HG02973 (cell line): ENCODE results near the gene SEMA6A.

Source experiments
- ATAC-seq: cut with Tn5 transposase; IDR thresholded peaks from one replicate; pipeline ENCODE4 v1.9.1; 2021; ENCODE audit warnings: moderate library complexity; ENCODE audit not compliant: unreplicated experiment

SEMA6A gene, protein sequence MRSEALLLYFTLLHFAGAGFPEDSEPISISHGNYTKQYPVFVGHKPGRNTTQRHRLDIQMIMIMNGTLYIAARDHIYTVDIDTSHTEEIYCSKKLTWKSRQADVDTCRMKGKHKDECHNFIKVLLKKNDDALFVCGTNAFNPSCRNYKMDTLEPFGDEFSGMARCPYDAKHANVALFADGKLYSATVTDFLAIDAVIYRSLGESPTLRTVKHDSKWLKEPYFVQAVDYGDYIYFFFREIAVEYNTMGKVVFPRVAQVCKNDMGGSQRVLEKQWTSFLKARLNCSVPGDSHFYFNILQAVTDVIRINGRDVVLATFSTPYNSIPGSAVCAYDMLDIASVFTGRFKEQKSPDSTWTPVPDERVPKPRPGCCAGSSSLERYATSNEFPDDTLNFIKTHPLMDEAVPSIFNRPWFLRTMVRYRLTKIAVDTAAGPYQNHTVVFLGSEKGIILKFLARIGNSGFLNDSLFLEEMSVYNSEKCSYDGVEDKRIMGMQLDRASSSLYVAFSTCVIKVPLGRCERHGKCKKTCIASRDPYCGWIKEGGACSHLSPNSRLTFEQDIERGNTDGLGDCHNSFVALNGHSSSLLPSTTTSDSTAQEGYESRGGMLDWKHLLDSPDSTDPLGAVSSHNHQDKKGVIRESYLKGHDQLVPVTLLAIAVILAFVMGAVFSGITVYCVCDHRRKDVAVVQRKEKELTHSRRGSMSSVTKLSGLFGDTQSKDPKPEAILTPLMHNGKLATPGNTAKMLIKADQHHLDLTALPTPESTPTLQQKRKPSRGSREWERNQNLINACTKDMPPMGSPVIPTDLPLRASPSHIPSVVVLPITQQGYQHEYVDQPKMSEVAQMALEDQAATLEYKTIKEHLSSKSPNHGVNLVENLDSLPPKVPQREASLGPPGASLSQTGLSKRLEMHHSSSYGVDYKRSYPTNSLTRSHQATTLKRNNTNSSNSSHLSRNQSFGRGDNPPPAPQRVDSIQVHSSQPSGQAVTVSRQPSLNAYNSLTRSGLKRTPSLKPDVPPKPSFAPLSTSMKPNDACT

DNA sequence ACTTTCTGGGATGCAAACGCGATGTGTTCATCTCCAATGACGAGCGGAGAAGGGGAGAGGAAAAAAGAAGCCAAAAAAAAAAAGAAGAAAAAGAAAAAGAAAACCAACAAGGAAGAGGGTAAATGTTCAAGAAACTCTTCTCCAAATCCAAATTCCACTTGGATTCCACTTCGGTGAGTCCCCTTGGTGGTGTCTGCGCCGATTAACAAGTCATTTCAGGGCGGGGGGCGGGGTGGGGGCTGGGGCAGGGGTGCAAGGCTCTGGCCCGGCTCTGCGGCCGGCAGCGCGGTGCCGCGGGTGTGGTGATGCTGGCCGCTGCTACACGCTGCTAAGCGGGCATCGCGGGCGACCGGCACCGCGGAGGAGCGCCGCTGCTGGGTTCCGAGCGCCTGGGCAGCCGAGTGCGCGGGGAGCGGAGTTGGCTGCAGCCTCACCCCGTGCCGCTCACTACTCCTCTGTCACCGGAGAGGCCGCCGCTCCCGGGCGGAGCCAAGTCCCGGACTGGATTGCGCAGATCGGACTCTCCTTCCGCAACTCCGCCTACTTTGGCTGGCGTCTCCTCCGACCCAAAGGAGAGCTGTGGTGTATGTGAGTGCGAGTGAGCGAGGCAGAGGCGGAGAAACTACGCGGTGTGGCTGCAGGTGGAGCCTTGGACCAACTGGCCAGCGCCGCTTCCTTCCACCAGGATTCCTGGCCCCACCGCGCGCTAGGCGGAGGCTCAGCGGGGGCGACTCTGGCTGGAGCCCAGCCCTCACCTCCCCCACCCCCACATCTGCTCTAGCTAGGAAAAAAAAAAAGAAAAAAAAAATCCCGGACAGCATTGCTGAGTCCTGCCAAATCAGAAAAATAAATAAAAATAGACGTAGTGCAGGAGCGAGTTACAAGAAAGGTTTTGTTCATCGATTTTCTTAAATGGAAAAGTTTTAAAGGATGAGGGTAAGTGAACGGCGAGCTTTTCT is at the start of gene SEMA6A:
Gene SEMA6A, minus strand, starts transcription at position 457 of the 959 bp plus-strand sequence. CDS start 69,879 bp downstream, outside the sequence.
- ATAC-seq: peak; percentile 62

DNA sequence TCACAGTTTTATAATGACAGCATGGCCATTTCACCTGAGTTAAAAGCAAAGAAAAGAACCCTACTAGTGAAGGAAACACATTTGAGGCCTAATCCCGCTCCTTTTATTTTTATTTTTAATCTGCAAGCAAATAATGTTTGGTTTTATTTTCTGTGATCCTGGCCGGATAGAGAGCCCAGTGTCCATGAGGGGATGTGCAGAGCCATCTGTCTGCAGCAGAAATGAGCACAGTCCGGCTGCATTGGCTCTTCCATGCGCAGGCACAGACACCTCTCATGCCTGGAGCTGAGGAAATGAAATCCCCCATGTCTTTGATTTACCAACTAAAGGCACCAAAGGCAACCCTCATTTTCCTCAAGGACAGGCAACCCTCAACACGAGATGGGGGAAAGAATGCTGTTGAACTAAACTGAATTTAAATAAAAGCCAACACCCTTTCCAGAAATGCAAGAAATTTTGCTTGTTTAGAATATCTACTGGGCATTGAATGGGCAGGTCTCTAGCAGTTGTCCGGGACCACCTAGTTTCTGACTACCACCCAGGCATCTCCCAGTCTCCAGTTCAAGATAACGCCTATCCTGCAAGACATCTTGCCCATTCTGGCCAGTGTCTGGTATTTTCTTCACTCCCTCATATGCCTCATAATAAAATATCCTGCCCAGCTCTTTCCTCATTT is 47.9 kb upstream of the SEMA6A start:
- ATAC-seq: no peak

DNA sequence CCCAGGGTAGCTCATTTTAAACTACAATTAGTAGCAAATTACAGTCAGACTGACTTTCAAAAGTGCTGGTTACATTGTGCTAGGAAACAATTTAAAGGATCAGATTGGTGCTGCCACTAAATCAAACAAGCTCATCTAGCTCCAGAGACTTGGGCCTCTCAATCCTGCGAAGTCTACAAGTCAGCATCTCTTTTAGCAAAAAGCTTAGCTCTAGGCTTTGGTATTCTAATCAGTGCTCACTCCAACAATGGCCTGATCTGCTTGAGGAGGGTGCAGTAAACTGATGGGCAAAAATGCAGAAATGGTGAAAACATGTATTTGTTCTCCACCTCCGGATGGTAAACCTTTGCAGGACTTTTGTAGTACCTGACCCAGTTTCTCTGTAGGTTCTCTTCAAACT is 47.0 kb upstream of the SEMA6A start:
- no peak for ATAC-seq

DNA sequence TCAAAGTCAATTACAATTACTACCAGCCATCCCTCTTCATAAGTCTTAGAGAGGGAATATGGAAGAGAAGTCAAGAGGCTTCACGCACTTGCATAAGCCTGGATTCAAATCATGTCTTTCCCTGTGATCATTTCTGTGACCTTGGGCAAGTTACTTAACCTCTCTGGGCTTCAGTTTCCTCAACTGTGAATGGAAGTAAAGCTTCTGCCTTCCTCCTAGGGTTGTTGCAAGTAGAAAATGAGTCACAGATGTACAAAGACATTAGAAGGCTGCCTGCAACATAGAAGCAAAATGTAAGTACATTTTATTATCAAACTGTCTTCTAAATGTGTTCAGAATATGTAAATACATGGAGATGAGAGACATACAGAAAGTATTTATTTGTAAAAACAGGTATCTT is 42.3 kb upstream of the SEMA6A start:
- no peak for ATAC-seq

DNA sequence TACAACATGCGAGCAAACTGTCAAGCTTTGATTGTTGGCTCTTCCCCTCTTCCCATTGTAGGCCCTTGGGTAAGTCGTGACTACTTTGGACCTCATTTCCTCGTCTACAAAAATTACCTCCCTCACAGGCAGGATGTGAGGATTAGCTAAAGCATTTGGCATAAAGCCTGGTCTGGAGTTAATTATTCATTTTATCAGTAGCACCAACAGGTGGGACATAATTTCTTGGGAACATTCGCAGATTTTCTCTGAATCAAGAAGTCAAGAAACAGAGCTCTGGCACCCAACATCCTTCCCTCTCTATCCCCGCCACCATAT is 39.9 kb upstream of the SEMA6A start:
- ATAC-seq: no peak

DNA sequence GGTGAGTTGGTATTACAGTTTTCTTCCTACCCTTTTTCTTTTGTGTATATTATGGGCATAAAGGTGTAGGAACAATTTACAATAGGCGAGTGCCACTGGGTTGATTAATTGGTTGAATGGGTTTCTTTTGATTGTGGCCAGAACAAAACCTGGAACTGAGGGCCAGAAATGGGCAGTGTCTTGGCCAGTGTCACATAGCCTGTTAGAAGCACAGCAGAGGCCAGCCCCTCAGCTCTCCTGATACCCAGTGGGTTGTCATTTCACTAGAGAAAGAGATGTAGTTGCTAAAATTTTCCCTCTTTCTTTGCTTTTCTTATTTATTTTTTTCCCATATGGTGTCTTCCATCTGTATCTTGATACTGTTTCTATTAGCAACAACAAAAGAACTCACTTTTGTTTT is 38.8 kb upstream of the SEMA6A start:
- ATAC-seq: no peak

DNA sequence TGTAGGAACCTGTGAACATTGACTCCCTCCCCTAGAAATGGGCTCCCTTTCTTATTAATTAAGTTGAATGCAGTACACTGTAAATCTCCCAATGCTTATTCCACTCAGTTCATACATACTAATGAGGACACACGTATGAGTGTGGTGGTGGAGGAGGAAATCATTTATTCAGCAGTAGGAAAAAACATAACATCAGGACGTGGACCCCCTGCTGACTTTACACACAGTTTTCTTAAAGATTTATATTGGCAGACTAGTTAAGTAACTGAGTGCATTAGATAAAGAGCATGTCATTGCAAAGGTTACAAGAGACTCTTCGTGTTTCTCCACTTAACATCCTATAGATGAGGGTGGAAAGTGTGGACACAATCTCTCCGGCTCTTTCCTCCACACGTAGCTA is 37.8 kb upstream of the SEMA6A start:
- no peak for ATAC-seq

DNA sequence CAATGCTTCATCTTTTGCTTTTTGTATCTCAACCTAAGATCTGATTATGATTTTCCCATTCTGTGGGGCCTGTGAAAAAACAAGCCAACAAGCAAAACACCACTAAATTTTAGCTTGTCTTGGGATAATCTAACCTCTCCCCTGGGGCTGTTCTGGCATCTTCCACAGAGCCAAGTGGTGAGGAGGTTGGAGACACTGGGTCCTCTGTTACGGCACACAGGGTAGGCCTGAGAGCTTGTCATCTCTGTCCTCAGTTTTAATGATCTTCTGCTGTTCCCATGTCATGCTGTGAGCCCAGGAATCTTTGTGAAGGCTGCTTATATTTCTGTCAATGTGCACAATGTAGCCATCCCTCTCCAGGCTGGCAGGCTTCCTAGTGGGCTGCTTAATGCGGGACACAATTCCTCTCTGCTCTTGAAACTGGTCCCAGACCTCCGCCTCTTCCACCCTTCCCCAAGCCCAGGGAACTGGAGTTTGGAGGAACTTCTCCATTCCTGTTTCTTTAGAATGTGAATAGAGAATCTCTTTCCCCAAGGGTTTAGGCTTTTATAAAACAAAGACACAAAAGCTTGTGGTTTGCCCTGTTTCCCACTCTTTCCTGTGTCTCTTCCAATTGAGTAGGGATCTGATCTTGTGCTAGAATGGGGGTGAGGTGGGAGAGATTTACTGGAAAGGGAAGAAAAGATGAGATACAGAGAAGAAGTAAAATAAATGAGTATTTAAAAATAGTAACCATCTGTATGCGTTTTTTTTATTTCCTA is 30.9 kb upstream of the SEMA6A start:
- no peak for ATAC-seq

DNA sequence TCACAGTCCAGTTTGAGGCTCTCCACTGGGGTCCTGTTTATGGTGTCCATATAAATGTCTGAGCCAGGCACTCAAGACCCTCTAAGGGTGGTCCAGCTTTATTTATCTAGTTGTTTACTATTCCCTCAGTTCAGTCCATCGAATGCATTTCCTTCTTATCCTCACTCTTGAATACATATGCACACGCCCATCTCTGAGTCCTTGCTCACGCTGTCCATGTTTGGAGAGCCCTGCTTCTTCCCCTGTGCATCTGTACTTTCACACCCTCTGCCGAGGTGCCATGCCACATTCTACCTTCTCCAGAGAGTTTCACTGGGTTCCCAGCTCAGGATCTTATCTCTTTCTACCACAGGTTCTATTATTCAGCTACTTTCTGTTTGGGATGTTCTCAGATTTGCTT is 30.2 kb upstream of the SEMA6A start:
- no peak for ATAC-seq

DNA sequence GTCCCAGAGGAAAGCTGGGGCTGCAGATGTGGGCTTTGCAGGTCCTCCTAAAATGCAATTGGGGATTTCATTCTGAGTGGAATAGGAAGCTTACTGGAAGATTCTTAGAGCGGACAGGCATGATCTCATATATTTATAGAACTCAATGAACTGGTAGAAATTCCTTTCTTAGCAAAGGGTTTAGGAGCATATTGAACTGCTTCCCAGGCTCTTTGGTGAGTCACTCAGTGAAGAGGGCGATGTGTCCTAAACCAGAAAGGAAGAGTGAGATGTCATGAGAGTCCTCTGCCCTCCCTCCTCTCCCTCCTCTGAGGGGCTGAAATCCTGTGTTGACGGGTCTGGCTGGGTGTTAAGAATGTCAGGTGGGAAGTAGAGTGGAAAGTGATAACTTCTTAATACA is 26.3 kb upstream of the SEMA6A start:
- ATAC-seq: no peak

DNA sequence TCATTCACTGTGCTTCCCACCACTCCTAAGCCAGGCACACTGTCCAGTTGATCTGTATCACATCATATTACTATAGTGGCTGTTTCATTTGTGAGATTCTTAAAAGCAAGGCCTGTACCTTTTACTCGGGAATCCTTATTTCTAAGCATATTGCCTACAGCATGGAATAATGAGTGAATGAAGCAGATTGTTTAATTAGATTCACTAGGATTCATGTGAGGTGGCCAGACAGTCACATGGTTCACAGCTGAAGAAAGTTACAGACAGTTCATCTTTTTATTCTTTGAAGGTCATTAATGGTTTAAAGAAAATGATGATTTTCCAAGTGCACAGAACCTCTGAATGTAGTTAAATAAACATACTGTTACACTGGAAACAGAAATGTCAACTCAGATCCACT is 24.3 kb upstream of the SEMA6A start:
- ATAC-seq: no peak

DNA sequence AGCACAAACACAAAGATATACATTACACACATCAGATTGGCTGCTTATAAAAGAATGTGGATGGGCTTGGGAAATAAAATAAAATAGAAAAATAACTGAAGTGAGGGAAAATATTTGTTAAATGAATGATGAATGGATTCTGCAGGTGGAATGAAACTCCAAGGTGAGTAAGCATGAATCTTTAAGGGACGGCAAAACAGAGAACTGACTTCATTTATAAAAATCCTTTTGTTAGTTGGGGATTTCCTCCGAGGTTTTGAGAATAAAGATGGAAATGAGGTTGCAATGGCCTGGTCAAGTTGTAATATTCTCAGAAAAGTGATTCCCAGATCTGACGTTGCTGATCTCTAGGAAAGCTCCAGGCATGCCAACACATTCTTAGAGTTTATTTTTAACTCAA is 20.9 kb upstream of the SEMA6A start:
- no peak for ATAC-seq

DNA sequence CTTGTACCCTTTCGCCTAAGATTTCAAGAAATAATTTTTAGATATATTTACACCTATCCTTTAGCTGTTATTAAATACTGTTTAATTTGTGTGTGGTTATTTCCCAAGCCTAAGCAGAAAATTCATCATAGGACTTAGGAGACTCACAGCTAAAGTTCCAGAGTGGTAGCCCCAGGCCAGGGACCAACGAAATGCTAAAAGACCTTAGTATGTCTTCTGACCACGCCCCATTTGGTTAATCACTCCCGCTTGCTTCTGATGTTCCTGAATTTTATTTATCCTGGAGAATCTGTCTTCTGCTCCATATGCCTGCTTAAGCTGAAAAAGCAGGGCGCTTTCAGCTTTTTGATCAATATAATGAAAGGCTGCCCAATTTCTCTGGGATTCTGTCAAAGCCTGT is 18.7 kb upstream of the SEMA6A start:
- ATAC-seq: no peak

DNA sequence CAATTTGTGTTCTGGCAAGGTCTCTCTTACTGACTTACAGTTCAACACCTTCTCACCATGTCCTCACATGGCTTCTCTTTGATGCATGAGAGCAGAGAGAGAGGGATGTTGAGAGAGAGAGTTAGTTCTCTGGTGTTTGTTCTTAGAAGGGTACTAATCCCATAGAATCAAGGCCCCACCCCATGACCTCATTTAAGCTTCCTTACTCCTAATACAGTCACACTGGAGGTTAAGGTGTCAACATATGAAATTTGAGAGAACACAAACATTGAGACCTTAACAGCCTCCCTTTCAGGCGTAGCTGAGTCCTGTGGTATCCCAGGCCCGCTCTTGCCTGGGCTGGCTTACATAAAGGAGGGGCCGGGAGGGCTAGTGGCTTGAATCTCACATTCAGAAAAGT is 10.6 kb upstream of the SEMA6A start:
- no peak for ATAC-seq

DNA sequence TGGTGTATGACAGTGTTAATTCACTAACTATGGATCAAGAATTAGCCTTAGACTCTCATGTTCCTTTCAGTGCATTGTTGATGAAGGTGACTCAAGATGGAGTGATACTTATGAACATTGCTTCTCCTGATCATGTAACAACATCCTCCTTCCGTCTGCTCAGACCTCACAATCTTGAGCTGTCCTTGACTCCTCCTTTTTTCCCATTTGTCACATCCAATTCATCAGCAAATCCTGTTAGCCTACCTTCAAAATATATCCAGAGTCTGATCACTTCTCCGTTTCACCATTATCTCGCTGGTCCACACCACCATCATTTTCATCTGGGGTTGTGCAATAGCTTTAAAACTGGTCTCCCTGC is 9.2 kb upstream of the SEMA6A start:
- no peak for ATAC-seq

DNA sequence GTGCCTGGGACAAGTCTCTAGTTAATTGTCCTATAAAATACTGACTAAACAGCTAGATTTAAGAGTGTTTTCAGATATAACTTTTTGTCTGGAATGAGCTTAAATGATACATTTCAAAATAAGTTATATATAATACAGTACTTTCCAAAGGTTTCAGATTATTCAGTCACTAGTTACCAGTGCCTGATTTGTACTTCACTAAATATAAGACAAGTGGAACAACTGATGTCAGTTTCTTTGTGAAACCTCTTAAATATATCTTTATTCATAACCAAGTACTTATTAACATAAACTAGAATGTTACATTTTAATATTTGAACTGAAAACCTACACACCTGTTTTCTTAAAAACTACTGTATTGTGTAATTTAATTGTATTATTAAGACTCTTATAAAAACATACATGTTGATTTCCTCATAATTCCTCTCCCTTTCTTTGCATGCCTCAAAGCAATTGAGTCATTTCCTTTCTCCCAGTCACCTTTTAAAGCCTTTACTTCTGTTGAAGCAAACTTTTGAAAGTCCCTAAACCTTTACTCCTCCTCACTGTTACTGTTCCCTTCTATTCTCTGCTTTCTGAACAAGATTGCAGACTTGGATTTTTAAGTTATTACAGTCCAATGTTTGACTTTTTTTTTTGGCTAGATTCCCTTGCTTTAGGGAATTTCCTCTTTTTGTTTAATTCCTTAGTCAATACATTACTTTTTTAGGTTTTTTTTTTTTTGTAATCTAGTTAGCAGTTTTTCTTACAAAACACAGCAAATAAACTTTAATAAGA is 8.7 kb upstream of the SEMA6A start:
- no peak for ATAC-seq

DNA sequence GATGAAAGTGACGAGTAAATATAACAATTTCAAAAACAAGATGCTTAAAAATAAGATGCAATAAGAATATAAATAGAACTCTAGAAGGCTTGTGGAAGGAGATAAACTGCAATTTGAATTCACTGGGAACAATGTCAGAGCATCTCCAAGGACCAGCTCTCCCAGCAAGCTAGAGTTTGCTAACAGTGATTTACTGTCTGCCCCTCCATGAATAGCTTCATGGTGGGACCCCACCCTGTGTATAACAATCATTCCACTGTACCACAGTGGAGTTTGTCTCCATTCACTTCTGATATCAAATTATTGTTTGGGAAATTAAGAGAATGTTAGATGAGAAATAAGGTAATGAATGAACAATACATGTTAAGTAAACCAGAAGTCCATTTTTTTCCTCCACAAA is 7.3 kb upstream of the SEMA6A start:
- ATAC-seq: no peak

DNA sequence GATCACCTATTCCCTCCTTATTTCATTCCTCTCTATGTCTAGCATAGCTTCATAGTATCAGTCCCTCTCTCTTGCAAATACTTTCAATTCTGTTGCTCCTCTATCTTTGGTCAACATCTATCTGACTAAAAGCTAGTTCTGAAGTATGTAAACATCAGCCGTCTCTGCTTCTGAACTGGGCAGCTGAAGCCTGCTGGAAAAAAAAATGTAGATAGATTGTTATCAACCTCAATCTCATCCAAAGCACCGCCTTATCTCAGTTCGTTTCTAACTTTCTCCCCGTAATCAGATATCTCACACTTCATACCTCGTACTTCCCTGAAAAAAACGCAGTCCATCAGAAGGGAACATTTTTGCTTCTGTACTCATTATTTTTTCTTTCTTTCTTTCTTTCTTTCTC is 4.5 kb upstream of the SEMA6A start:
- ATAC-seq: no peak

DNA sequence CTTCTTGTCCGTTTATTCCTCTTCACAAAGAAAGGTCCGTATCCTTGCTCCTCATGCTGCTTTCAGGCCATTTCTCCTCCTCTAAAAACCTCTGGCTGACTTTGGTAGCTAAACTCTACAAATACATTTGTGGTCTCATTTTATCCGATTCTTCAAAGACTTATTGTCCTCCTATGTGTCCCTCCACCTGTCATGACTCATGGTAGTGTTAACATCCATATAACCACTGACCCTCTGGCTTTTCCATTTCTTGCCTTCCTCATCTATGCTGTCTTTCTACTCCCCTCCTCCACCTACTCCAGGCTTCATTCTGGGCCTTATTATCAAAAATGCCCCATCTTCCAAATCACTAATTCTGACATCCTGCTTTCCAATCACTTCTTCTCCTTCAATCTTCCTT is 4.1 kb upstream of the SEMA6A start:
- no peak for ATAC-seq
